C4-2B (cell line): ENCODE measurements around the gene RPRD1A.

Experiments used
- ZFX ChIP-seq: fragments of 450-650 bp; IDR thresholded peaks from 2 replicates; pipeline ENCODE4 v1.6.1; 2017
- TF ChIP-seq, protein P1 (sequence below): fragments of 450-650 bp; conservative IDR thresholded peaks from 2 replicates; pipeline ENCODE4 v1.5.1; 2017; ENCODE audit warnings: mild to moderate bottlenecking

DNA sequence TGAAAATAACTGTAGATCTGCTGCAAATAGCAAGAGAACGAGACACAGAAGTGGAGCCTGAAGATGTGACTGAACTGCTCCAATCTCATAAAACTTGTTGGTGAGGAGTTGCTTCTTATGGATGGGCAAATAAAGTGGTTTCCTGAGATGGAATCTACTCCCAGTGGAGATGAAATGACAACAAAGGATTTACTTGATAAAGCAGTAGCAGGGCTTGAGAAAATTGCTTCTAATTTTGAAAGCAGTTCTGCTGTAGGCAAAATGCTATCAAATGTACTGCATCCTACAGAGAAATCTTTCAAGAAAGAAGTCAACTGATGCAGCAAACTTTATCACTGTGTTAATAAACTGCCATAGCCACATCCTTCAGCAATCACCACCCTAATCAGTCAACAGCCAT lies 44.0 kb downstream of the RPRD1A start:
- TF ChIP-seq, protein P1, sequence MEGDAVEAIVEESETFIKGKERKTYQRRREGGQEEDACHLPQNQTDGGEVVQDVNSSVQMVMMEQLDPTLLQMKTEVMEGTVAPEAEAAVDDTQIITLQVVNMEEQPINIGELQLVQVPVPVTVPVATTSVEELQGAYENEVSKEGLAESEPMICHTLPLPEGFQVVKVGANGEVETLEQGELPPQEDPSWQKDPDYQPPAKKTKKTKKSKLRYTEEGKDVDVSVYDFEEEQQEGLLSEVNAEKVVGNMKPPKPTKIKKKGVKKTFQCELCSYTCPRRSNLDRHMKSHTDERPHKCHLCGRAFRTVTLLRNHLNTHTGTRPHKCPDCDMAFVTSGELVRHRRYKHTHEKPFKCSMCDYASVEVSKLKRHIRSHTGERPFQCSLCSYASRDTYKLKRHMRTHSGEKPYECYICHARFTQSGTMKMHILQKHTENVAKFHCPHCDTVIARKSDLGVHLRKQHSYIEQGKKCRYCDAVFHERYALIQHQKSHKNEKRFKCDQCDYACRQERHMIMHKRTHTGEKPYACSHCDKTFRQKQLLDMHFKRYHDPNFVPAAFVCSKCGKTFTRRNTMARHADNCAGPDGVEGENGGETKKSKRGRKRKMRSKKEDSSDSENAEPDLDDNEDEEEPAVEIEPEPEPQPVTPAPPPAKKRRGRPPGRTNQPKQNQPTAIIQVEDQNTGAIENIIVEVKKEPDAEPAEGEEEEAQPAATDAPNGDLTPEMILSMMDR, result no peak
- TF ChIP-seq ZFX, result no peak
